Endothelial cell of umbilical vein (primary cell): ENCODE measurements around the gene TAS2R5. TPM values are rescaled to one million over a fixed set of nuclear protein-coding genes. Genes with fewer than 3 reads are reported as not detected.

Experiments used
- BruUV-seq: library from RNA; stranded (reverse); fragments of 400-500 nt; replicated peaks from 2 replicates; lab custom pipeline; 2021; lab: Mats Ljungman, UMichigan
- CTCF ChIA-PET: fragments of 300-600, 350-600 bp; sonication (Branson Sonifier 250); formaldehyde crosslinking; loops from one replicate; lab custom pipeline; 2021; ENCODE audit warnings: antibody characterized with exemption, inconsistent platforms; lab: Charles Lee
- POLR2A ChIA-PET: fragments of 300-600, 350-600 bp; sonication (Branson Sonifier 250); formaldehyde crosslinking; loops from one replicate; lab custom pipeline; 2021; ENCODE audit warnings: antibody characterized with exemption, inconsistent platforms; lab: Charles Lee
- DNase-seq: peaks from one replicate; pipeline ENCODE4 v3.0.0-alpha.2; 2011; ENCODE audit warnings: low read depth, low spot score
- FAIRE-seq: peaks from 2 replicates; lab custom pipeline; 2011; peaks lifted over from hg19 to GRCh38; lab: Jason Lieb, UNC
- H2AFZ ChIP-seq: 2 replicates; pipeline ENCODE4 v1.6.0; 2012; ENCODE audit warnings: low read depth, low read length, control low read depth, inconsistent platforms
- H3K27ac ChIP-seq: 2 replicates; pipeline ENCODE4 v1.5.1; 2011; ENCODE audit warnings: low read depth, mild to moderate bottlenecking, control low read depth, low read length, moderate library complexity; ENCODE audit not compliant: insufficient read depth
- H3K27me3 ChIP-seq, 2 experiments: 2 replicates each; pipeline versions ENCODE4 v1.6.0 to v1.6.1; 2011; ENCODE audit warnings: low read length in 2 of 2, mixed read lengths in 1 of 2; ENCODE audit not compliant: control insufficient read depth in 2 of 2, insufficient read depth in 2 of 2
- H3K36me3 ChIP-seq, 2 experiments: 2 replicates in 1 of 2; 3 replicates in 1 of 2; pipeline ENCODE4 v1.5.1; 2011; ENCODE audit warnings: low read length in 2 of 2, mild to moderate bottlenecking in 1 of 2, moderate library complexity in 1 of 2; ENCODE audit not compliant: control insufficient read depth in 2 of 2, insufficient read depth in 2 of 2; ENCODE audit errors: extremely low read depth in 1 of 2
- H3K4me1 ChIP-seq: 3 replicates; pipeline ENCODE4 v1.5.1; 2011; ENCODE audit warnings: mild to moderate bottlenecking, low read length; ENCODE audit not compliant: control insufficient read depth, insufficient read depth; ENCODE audit errors: extremely low read depth
- H3K4me2 ChIP-seq: 2 replicates; pipeline ENCODE4 v1.6.1; 2011; ENCODE audit warnings: low read length, control low read depth, mixed read lengths; ENCODE audit not compliant: insufficient read depth
- H3K4me3 ChIP-seq, 3 experiments: fragments of 200-600 bp in 1 of 3; sonication (generic), shearing (Covaris generic) in 1 of 3; replicated peaks in 1 of 3; 2 replicates each; pipeline ENCODE4 v1.5.1; 2011 to 2016; ENCODE audit warnings: control low read depth in 3 of 3, low read length in 3 of 3, mild to moderate bottlenecking in 2 of 3, inconsistent platforms in 1 of 3, low read depth in 1 of 3, moderate library complexity in 1 of 3; ENCODE audit not compliant: insufficient read depth in 1 of 3
- H3K79me2 ChIP-seq: 2 replicates; pipeline ENCODE4 v1.6.0; 2012; ENCODE audit warnings: low read length, inconsistent platforms; ENCODE audit not compliant: control insufficient read depth, insufficient read depth
- H3K9ac ChIP-seq: replicated peaks from 2 replicates; pipeline ENCODE3; 2011; ENCODE audit warnings: low read length, control low read depth; ENCODE audit not compliant: insufficient read depth; ENCODE audit errors: extremely low read depth
- H3K9me1 ChIP-seq: replicated peaks from 3 replicates; pipeline ENCODE4 v1.6.0; 2011; ENCODE audit warnings: mild to moderate bottlenecking, low read length; ENCODE audit not compliant: control insufficient read depth, insufficient read depth; ENCODE audit errors: extremely low read depth
- H3K9me3 ChIP-seq: replicated peaks from 2 replicates; pipeline ENCODE4 v1.5.1; 2012; ENCODE audit warnings: low read length, inconsistent platforms; ENCODE audit not compliant: control insufficient read depth, insufficient read depth
- H4K20me1 ChIP-seq: replicated peaks from 2 replicates; pipeline ENCODE3; 2011; ENCODE audit warnings: mild to moderate bottlenecking, low read length; ENCODE audit not compliant: control insufficient read depth, insufficient read depth; ENCODE audit errors: extremely low read depth
- EZH2 ChIP-seq: IDR thresholded peaks from 2 replicates; pipeline ENCODE4 v1.6.1; 2012; ENCODE audit warnings: borderline replicate concordance, low read depth, mild to moderate bottlenecking, moderate library complexity, low read length, inconsistent platforms; ENCODE audit not compliant: severe bottlenecking
- FOS ChIP-seq: IDR thresholded peaks from 2 replicates; pipeline ENCODE4 v1.6.1; 2011; ENCODE audit warnings: mild to moderate bottlenecking, low read length, moderate library complexity, borderline replicate concordance; ENCODE audit not compliant: insufficient read depth
- GATA2 ChIP-seq: IDR thresholded peaks from 2 replicates; pipeline ENCODE4 v1.7.0; 2011; ENCODE audit warnings: low read depth, mild to moderate bottlenecking, moderate library complexity, mixed read lengths, low read length; ENCODE audit not compliant: insufficient read length, insufficient read depth
- JUN ChIP-seq: IDR thresholded peaks from 2 replicates; pipeline ENCODE4 v1.6.1; 2011; ENCODE audit warnings: borderline replicate concordance, low read depth; ENCODE audit not compliant: insufficient read length, insufficient read depth
- MYC ChIP-seq: IDR thresholded peaks from one replicate; pipeline ENCODE4 v1.6.1; 2011; ENCODE audit warnings: mild to moderate bottlenecking, low read depth, low read length
- POLR2A ChIP-seq: IDR thresholded peaks from 2 replicates; pipeline ENCODE4 v1.6.1; 2012; ENCODE audit warnings: low read depth, mild to moderate bottlenecking, control low read depth, low read length
- POLR2AphosphoS5 ChIP-seq: IDR thresholded peaks from 2 replicates; pipeline ENCODE4 v1.6.1; 2012; ENCODE audit warnings: low read depth, mild to moderate bottlenecking, control low read depth, low read length, moderate library complexity; ENCODE audit not compliant: insufficient read depth
- dilution Hi-C: fragments of 300-500 bp; cut with MboI; formaldehyde crosslinking; loops from one replicate; pipeline ENCODE4 v1.15.0; 2019; ENCODE audit warnings: low sequenced_read_pairs; ENCODE audit not compliant: extremely low pct_ligation_motif_present
- intact Hi-C: fragments of 100-400 bp; cut with micrococcal nuclease; formaldehyde crosslinking; loops from one replicate; pipeline ENCODE4 v1.10.0; 2022
- polyA plus RNA-seq, 4 experiments: library from polyadenylated mRNA; depleted of rRNA in 3 of 4; stranded (reverse) in 3 of 4; unstranded in 1 of 4; fragments of >200 nt; gene quantifications; 2 replicates each; pipeline versions ENCODE4 v1.2.1 to v1.2.3, GENCODE V29; 2011 to 2012; ENCODE audit warnings: missing spikeins in 1 of 4
- total RNA-seq: library from RNA; stranded (reverse); gene quantifications from 2 replicates; pipeline ENCODE4 v1.2.3, GENCODE V29; 2021
- TF ChIP-seq, protein P1 (sequence below), 2 donors: IDR thresholded peaks; 1 replicate in 1 of 2; 2 replicates in 1 of 2; pipeline ENCODE4 v1.5.1; 2011; ENCODE audit warnings: low read length in 2 of 2, mild to moderate bottlenecking in 2 of 2, moderate library complexity in 2 of 2, control low read depth in 1 of 2, inconsistent platforms in 1 of 2, low read depth in 1 of 2; ENCODE audit not compliant: insufficient read depth in 1 of 2; ENCODE audit errors: extremely low read depth in 1 of 2
- TF ChIP-seq, protein P2 (sequence below): IDR thresholded peaks from 2 replicates; pipeline ENCODE4 v1.6.1; 2011; ENCODE audit not compliant: insufficient read depth, insufficient read length

The TAS2R5 gene
- total and polyA plus RNA-seq, 2 donors (not counting 3 experiments of a cell fraction or from before 2014, with no cell fraction given), result 1.6 to 2.0 TPM

DNA sequence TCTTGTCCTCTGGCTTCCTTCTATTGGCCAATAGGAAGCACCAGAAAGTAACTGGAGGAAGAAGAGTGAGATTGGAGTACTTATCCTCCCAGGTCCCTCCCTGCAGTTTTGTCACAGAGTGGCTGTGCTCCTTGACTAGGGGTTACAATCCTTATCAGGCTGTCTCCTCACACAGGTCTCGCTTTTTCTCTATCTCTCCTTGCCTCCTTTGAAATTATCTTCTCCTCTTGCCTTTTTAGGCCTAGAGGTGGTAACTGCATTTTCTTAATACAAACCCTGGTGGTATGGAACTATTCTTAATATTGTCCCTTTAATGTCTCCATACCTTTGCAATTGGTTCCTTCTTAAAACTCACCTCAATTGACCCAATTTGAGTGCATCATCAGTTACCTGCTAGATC is 48.6 kb downstream of the TAS2R5 start:
- Histone ChIP-seq H3K4me1 (no peaks in the 10 kb centered on the region), H3K9ac (no peak overlapping the region), H4K20me1 (no peaks in the 10 kb centered on the region), H3K4me3 (no peak overlapping the region), H3K79me2 (no peaks in the 10 kb centered on the region), H3K36me3 (no peaks in the 10 kb centered on the region), H3K27ac (no peak overlapping the region), H3K9me3 (no peaks in the 10 kb centered on the region), H3K27me3 (no peaks in the 10 kb centered on the region), H3K4me2 (no peak overlapping the region), H2AFZ (no peak overlapping the region), H3K9me1 (no peaks in the 10 kb centered on the region)
- CTCF ChIA-PET, result no interaction called here
- DNase-seq (no peak), FAIRE-seq (no peak)
- dilution Hi-C loops (no loop called here), intact Hi-C loops (no loop called here)
- BruUV-seq, result no TSS peak
- TF ChIP-seq, protein P1, sequence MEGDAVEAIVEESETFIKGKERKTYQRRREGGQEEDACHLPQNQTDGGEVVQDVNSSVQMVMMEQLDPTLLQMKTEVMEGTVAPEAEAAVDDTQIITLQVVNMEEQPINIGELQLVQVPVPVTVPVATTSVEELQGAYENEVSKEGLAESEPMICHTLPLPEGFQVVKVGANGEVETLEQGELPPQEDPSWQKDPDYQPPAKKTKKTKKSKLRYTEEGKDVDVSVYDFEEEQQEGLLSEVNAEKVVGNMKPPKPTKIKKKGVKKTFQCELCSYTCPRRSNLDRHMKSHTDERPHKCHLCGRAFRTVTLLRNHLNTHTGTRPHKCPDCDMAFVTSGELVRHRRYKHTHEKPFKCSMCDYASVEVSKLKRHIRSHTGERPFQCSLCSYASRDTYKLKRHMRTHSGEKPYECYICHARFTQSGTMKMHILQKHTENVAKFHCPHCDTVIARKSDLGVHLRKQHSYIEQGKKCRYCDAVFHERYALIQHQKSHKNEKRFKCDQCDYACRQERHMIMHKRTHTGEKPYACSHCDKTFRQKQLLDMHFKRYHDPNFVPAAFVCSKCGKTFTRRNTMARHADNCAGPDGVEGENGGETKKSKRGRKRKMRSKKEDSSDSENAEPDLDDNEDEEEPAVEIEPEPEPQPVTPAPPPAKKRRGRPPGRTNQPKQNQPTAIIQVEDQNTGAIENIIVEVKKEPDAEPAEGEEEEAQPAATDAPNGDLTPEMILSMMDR (IDR thresholded peaks at IDR 0.05; ENCODE audit: extremely low read depth in 1 of 2, insufficient read depth in 1 of 2, low read depth in 1 of 2, low read length in 2 of 2), result no peak
- no peak for TF ChIP-seq GATA2
- no peak for TF ChIP-seq EZH2
- TF ChIP-seq FOS, result no peak
- POLR2A ChIA-PET, result no interaction called here

DNA sequence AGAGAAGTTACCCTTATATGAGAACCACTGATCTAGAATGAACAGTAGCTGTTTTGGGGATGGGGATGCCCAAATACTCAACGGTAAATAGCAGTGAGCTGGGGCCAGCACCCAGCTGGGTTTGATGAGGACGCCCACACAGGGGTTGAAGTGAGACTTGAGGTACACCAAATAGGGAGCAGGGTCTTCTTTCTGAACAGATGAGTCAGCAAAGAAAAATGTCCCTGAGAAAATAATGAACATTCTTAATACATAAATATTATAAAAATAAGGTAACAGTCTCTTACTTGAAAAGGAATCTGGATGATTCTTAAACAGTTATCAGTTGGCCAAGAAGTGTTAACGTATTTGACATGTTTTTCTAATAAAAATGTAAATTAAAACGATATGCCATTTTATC is 49.2 kb downstream of the TAS2R5 start:
- intact Hi-C loops (no loop called here), dilution Hi-C loops (no loop called here)
- no peaks in the 10 kb centered on the region for H3K9me1 ChIP-seq
- no peaks in the 10 kb centered on the region for H3K9me3 ChIP-seq
- H3K4me3 ChIP-seq, result no peak overlapping the region
- no peaks in the 10 kb centered on the region for H3K36me3 ChIP-seq
- no TSS peak for BruUV-seq
- H2AFZ ChIP-seq, result no peak overlapping the region
- CTCF ChIA-PET, result no interaction called here
- DNase-seq (no peak), FAIRE-seq (no peak)
- TF ChIP-seq, protein P2, sequence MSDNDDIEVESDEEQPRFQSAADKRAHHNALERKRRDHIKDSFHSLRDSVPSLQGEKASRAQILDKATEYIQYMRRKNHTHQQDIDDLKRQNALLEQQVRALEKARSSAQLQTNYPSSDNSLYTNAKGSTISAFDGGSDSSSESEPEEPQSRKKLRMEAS, result no peak
- TF ChIP-seq POLR2A (no peak), FOS (no peak), MYC (no peak), GATA2 (no peak), EZH2 (no peak), POLR2AphosphoS5 (no peak), JUN (no peak)
- TF ChIP-seq, protein P1 (IDR thresholded peaks at IDR 0.05; ENCODE audit: extremely low read depth in 1 of 2, insufficient read depth in 1 of 2, low read depth in 1 of 2, low read length in 2 of 2), result no peak
- H3K9ac ChIP-seq, result no peak overlapping the region
- no peaks in the 10 kb centered on the region for H3K27me3 ChIP-seq
- POLR2A ChIA-PET, result no interaction called here
- no peaks in the 10 kb centered on the region for H3K79me2 ChIP-seq
- H3K27ac ChIP-seq, result no peak overlapping the region
- no peaks in the 10 kb centered on the region for H3K4me1 ChIP-seq
- no peak overlapping the region for H3K4me2 ChIP-seq
- no peaks in the 10 kb centered on the region for H4K20me1 ChIP-seq
